ENCODE results near the gene FBXO38. TPM values are rescaled to one million over a fixed set of nuclear protein-coding genes. Genes with fewer than 3 reads are reported as not detected.

FBXO38 gene
- total RNA-seq, 1 experiment from 2014 or later, result 35.8 TPM

DNA sequence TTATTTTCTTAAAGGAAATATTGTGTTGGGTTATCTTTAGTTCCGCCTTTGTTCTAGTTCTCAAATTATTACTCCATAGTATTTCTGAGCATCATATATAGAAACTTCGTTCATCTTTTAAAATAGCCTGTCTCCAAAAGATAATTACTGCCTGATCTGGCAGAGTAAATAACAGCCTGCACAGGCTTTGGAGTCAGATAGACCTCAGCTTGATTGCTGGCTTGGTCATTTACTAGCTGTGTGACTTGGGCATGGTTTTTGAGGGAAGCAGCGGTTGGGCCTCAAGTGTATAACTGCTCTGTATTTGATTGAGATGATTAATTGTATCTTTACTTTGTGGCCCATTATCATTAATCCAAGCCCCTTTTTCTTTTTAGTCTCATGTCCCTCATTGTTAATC, 50.1 kb downstream of the FBXO38 start (continued):
- TF ChIP-seq, protein P1, sequence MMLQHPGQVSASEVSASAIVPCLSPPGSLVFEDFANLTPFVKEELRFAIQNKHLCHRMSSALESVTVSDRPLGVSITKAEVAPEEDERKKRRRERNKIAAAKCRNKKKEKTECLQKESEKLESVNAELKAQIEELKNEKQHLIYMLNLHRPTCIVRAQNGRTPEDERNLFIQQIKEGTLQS (CRISPR knock-in tag; conservative IDR thresholded peaks at IDR 0.05), result no peak
- no peak for TF ChIP-seq ZNF416 (CRISPR knock-in tag; IDR thresholded peaks at IDR 0.05)
- no peak for TF ChIP-seq ATF1 (CRISPR knock-in tag; IDR thresholded peaks at IDR 0.05)
- no peak for TF ChIP-seq NR2C2 (CRISPR knock-in tag; IDR thresholded peaks at IDR 0.05)
- no peak for TF ChIP-seq SOX15 (CRISPR knock-in tag; IDR thresholded peaks at IDR 0.05)
- TF ChIP-seq, protein P2, sequence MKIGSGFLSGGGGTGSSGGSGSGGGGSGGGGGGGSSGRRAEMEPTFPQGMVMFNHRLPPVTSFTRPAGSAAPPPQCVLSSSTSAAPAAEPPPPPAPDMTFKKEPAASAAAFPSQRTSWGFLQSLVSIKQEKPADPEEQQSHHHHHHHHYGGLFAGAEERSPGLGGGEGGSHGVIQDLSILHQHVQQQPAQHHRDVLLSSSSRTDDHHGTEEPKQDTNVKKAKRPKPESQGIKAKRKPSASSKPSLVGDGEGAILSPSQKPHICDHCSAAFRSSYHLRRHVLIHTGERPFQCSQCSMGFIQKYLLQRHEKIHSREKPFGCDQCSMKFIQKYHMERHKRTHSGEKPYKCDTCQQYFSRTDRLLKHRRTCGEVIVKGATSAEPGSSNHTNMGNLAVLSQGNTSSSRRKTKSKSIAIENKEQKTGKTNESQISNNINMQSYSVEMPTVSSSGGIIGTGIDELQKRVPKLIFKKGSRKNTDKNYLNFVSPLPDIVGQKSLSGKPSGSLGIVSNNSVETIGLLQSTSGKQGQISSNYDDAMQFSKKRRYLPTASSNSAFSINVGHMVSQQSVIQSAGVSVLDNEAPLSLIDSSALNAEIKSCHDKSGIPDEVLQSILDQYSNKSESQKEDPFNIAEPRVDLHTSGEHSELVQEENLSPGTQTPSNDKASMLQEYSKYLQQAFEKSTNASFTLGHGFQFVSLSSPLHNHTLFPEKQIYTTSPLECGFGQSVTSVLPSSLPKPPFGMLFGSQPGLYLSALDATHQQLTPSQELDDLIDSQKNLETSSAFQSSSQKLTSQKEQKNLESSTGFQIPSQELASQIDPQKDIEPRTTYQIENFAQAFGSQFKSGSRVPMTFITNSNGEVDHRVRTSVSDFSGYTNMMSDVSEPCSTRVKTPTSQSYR (CRISPR knock-in tag; IDR thresholded peaks at IDR 0.05), result no peak
- no peak for TF ChIP-seq NFATC4 (CRISPR knock-in tag; IDR thresholded peaks at IDR 0.05)
- TF ChIP-seq, protein P3, sequence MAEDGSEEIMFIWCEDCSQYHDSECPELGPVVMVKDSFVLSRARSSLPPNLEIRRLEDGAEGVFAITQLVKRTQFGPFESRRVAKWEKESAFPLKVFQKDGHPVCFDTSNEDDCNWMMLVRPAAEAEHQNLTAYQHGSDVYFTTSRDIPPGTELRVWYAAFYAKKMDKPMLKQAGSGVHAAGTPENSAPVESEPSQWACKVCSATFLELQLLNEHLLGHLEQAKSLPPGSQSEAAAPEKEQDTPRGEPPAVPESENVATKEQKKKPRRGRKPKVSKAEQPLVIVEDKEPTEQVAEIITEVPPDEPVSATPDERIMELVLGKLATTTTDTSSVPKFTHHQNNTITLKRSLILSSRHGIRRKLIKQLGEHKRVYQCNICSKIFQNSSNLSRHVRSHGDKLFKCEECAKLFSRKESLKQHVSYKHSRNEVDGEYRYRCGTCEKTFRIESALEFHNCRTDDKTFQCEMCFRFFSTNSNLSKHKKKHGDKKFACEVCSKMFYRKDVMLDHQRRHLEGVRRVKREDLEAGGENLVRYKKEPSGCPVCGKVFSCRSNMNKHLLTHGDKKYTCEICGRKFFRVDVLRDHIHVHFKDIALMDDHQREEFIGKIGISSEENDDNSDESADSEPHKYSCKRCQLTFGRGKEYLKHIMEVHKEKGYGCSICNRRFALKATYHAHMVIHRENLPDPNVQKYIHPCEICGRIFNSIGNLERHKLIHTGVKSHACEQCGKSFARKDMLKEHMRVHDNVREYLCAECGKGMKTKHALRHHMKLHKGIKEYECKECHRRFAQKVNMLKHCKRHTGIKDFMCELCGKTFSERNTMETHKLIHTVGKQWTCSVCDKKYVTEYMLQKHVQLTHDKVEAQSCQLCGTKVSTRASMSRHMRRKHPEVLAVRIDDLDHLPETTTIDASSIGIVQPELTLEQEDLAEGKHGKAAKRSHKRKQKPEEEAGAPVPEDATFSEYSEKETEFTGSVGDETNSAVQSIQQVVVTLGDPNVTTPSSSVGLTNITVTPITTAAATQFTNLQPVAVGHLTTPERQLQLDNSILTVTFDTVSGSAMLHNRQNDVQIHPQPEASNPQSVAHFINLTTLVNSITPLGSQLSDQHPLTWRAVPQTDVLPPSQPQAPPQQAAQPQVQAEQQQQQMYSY (CRISPR knock-in tag; IDR thresholded peaks at IDR 0.05), result no peak

DNA sequence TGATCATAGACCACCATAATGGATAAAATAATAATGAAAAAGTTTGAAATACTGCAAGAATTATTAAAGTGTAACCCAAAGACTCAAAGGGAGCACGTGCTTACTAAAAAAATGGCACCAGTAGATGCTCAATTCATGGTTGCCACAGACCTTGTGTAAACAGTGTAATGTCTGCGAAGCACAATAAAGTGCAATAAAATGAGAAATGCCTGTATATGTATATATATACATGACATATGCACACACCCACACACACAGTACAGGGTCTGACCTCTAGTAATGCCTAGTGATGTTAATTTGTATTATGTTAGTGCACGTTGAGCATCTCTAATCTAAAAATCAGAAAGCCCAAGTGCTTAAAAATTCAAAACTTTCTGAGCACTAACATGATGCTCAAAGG, 52.3 kb downstream of the FBXO38 start:
- no peak overlapping the region for H3K4me3 Mint-ChIP-seq
- ATAC-seq, result no peak
- H3K27me3 Mint-ChIP-seq (ENCODE audit: low read depth), result no peaks in the 10 kb centered on the region
- CTCF ChIA-PET, result no interaction called here
- no peak for DNase-seq (ENCODE audit: low spot score)
- TF ChIP-seq ZNF219 (CRISPR knock-in tag; IDR thresholded peaks at IDR 0.05; ENCODE audit: borderline replicate concordance) (no peak), TEAD4 (CRISPR knock-in tag; IDR thresholded peaks at IDR 0.05) (no peak), ZNF263 (CRISPR knock-in tag; IDR thresholded peaks at IDR 0.05; ENCODE audit: low read depth) (no peak)
- TF ChIP-seq, protein P4, sequence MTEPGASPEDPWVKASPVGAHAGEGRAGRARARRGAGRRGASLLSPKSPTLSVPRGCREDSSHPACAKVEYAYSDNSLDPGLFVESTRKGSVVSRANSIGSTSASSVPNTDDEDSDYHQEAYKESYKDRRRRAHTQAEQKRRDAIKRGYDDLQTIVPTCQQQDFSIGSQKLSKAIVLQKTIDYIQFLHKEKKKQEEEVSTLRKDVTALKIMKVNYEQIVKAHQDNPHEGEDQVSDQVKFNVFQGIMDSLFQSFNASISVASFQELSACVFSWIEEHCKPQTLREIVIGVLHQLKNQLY (CRISPR knock-in tag; IDR thresholded peaks at IDR 0.05), result no peak
- no peak overlapping the region for H3K27ac Mint-ChIP-seq
- POLR2A ChIA-PET, result no interaction called here
- H3K36me3 Mint-ChIP-seq, result peaks cover 36% of the 10 kb centered on the region
- no peaks in the 10 kb centered on the region for H3K4me1 Mint-ChIP-seq
- no peaks in the 10 kb centered on the region for H3K9me3 Mint-ChIP-seq

DNA sequence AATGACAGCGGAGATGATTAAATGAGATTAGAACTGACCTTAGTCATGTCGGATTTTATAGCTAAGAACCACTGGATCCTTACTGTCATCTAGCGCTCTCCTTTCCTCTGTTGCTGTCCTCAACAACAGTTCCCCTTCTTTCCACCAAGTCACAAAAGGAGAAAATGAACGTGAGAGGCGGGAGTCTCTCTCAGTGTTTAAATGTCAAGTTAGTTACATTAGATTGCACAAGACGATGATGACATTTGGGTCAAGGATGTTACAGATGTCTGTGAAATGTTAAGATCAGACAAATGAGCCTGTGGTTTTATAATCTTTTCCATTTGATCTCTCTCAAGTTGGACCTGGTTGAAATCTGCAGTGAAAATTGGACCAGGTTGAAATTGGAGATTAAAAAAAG, 53.5 kb downstream of the FBXO38 start:
- DNase-seq (ENCODE audit: low spot score), result no peak
- Mint-ChIP-seq H3K27me3 (ENCODE audit: low read depth) (no peaks in the 10 kb centered on the region), H3K9me3 (no peaks in the 10 kb centered on the region), H3K4me1 (no peaks in the 10 kb centered on the region), H3K4me3 (no peak overlapping the region), H3K27ac (no peak overlapping the region), H3K36me3 (peaks cover 42% of the 10 kb centered on the region)
- no peak for ATAC-seq
- ChIA-PET CTCF (interaction anchor here (0.9 kb wide), 1 partner anchor 294 kb away, joined by 4 read pairs; no protein-coding TSS in a partner anchor), POLR2A (no interaction called here)
- TF ChIP-seq, protein P5, sequence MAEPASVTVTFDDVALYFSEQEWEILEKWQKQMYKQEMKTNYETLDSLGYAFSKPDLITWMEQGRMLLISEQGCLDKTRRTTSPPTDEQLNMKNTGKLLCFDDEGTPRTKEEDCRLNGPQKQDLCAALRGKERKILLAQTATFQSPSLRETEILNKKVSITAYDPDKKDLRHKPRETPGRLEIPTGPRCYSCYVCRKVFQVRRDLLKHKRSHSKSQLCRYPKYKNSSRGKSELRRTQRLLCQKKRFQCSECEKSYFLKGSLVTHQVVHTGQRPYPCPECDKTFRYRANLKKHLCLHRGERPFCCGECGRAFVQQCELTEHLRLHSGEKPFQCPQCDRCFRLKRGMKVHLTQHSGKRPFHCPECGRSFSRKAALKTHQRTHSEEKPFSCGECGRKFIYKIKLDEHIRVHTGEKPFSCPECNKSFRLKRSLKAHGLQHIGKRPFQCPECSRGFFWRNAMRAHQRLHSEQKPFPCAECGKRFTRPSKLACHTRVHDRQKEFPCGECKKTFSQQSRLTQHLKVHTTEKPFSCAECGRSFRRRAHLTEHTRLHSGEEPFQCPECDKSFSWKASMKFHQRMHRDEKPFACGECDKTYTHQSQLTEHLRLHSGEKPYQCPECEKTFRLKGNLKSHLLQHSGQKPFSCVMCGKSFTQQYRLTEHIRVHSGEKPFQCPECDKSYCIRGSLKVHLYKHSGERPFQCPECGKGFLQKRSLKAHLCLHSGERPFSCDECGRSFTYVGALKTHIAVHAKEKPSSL (CRISPR knock-in tag; conservative IDR thresholded peaks at IDR 0.05), result no peak
- TF ChIP-seq, protein P6, sequence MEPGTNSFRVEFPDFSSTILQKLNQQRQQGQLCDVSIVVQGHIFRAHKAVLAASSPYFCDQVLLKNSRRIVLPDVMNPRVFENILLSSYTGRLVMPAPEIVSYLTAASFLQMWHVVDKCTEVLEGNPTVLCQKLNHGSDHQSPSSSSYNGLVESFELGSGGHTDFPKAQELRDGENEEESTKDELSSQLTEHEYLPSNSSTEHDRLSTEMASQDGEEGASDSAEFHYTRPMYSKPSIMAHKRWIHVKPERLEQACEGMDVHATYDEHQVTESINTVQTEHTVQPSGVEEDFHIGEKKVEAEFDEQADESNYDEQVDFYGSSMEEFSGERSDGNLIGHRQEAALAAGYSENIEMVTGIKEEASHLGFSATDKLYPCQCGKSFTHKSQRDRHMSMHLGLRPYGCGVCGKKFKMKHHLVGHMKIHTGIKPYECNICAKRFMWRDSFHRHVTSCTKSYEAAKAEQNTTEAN (CRISPR knock-in tag; IDR thresholded peaks at IDR 0.05), result no peak
- TF ChIP-seq, protein P3 (CRISPR knock-in tag; IDR thresholded peaks at IDR 0.05), result no peak
- TF ChIP-seq CREM (CRISPR knock-in tag; IDR thresholded peaks at IDR 0.05) (no peak), ZNF232 (CRISPR knock-in tag; IDR thresholded peaks at IDR 0.05) (no peak)
- TF ChIP-seq, protein P7, sequence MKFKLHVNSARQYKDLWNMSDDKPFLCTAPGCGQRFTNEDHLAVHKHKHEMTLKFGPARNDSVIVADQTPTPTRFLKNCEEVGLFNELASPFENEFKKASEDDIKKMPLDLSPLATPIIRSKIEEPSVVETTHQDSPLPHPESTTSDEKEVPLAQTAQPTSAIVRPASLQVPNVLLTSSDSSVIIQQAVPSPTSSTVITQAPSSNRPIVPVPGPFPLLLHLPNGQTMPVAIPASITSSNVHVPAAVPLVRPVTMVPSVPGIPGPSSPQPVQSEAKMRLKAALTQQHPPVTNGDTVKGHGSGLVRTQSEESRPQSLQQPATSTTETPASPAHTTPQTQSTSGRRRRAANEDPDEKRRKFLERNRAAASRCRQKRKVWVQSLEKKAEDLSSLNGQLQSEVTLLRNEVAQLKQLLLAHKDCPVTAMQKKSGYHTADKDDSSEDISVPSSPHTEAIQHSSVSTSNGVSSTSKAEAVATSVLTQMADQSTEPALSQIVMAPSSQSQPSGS (CRISPR knock-in tag; IDR thresholded peaks at IDR 0.05; ENCODE audit: borderline replicate concordance, low read depth), result no peak
